GM21423 (cell line): ENCODE results near the gene POLR3E.
"Not testable (repeated sequence)": the region's sequence is repeated elsewhere in the genome, so short reads cannot be mapped to it uniquely, and the experiment has no call there.

ENCODE experiments used
- ATAC-seq: cut with Tn5 transposase; IDR thresholded peaks from one replicate; pipeline ENCODE4 v1.9.1; 2021; ENCODE audit warnings: mild to moderate bottlenecking, moderate library complexity; ENCODE audit not compliant: unreplicated experiment

POLR3E gene

DNA sequence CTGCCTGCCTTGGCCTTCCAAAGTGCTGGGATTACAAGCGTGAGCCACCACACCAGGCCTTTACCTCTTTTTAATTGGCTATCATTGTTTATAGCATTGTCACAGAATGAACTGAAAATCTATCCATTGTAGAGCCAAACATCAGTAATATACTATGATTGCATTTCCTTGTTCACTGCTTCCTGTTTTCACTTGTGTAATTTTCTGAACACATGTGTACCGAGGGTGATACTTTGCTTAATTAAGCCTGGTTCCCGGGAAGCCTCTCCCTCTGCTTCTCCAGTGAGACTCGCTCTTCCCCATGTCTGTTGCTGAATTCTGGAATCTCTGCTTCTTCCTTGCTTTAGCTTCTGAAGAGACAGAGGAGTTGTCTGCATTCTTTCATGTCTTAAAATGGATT lies 33.1 kb downstream of the POLR3E start:
- ATAC-seq, result no peak

DNA sequence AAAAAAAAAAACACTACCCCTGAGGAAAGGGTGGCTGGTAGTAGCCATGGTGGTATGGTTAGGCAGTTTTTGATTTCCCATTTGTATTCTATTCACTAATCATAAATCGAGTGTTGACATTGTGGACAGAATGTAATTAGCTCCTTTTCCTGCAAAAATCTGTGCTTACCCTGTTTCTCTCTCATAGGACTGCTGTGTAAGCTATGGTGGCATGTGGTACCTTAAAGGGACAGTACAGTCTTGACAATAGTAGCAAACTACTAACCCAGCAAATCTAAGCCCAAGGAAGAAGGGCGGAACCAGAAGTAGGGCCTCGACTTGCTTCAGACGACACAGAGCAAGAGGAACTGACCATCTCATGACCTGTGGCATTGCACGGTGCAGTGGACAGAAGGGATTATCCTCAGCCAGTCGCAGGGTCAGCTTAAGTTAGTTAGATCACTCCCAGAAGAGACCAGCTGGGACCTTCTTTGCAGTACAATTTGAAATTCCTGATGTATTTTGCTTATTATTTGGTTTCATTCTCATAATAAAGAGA lies 36.3 kb downstream of the POLR3E start:
- ATAC-seq, result no peak

DNA sequence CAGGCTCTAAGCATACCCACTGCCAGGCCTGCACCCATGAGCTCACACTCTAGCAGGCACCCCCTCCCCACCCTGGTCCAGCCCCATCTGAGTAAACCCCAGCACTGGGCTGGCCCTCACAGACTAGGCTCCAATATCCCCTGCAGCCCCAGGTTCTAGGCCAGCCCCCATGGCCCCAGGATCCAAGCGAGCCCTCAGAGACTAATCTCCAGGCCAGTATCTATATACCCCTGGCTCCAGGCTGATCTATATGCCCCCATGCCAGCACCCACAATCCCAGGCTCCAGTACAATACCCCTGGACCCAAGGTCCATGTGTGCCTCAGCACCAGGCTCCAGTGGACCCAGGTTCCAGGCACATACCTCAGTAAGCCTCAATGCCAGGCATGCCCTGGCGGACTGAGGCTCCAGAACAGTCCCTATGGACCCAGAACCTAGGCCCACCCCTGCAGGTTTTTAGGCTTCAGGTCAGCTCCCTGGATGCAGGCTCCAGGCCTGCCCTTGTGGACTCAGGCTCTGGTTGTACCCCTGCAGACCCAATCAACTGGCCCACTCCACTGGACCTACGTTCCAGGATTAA lies 38.5 kb downstream of the POLR3E start:
- ATAC-seq, result no peak

DNA sequence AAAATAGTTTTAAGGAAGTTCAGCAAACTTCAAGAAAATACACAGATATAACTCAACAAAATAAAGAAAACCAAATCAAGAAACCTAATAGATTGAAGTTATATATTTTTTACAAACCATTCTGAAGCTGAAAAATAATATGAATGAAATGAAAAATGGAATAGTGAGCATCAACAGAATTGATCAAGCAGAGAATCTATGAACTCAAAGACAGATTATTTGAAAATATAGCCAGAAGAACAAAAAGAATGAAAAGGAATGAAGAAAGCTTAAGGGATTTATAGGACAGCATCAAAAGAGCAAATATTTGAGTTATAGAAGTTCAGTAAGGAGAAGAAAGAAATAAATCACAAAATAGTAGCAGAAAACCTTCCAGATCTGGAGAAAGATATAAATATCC lies 39.4 kb downstream of the POLR3E start:
- ATAC-seq, result no peak

DNA sequence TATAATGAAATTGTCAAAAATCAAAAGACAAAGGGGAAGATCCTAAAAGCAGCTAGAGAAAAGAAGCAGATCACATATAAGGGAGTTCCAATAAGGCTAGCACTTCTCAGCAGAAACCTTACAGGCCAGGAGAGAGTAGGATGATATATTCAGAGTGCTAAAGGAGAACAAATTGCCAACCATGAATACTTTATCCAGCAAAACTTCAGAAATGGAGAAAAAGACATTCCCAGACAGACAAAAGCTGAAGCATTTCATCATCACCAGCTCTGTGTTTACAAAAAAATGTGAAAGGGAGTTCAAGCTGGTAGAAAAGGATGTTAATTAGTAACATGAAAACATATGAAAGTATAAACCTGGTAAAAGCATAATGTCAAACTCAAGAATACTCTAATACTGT lies 39.8 kb downstream of the POLR3E start:
- ATAC-seq, result no peak

DNA sequence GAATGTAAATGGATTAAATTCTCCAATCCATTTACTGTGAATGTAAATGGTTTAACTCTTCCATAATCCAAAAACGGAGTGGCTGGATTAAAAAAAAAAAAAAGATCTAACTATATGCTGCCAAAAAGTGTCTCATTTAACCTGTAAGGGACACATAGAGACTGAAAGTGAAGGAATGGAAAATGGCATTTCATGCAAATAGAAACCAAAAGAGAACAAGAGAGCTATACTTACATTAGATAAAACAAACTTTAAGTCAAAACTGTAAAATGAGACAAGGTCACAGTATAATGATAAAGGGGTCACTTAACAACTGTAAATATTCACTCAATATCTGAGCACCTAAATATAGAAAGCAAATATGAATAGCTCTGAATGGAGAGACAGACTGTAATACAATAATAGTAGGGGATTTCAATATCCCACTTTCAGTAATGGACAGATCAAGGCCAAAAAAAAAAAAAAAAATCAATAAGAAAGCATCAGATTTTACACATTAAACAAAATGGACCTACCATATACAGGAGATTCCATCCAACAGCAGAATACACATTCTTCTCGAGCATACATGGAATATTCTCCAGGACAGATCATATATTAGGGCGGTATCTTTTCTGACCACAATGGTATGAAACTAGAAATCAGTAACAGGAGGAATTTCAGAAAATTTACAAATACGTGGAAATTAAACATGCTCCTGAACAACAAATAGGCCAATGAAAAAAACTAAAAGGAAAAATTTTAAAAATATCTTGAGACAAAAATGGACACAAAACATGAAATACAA lies 40.8 kb downstream of the POLR3E start:
- ATAC-seq, result no peak

DNA sequence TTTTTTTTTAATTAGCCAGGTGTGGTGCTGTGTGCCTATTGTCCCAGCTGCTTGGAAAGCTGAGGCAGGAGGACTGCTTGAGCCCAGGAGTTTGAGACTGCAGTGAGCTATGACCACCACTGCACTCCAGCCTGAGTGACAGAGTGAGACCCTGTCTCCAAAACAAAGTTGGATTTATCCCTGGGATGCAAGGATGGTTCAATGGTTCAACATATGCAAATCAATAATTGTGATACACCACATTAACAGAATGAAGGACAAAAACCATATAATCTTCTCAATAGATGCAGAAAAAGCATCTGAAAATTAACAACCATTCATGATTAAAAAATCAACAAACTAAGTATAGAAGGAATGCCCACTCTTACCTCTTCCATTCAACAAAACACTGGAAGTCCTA lies 43.7 kb downstream of the POLR3E start:
- no peak for ATAC-seq

DNA sequence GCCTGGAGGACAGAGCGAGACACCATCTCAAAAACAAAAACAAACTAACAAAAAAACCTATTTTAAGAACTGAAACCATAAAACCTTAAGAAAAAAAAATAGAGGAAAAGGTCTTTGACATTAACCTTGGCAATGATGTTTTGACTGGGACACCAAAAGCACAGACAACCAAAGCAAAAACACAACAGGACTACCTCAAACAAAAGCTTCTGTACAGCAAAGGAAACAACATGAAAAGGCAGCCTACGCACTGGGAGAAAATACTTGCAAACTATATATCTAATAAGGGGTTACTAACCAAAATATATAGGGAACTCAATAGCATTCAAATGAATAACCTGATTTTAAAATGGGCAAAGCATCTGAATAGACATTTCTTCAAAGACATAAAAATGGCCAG lies 44.9 kb downstream of the POLR3E start:
- ATAC-seq, result no peak

DNA sequence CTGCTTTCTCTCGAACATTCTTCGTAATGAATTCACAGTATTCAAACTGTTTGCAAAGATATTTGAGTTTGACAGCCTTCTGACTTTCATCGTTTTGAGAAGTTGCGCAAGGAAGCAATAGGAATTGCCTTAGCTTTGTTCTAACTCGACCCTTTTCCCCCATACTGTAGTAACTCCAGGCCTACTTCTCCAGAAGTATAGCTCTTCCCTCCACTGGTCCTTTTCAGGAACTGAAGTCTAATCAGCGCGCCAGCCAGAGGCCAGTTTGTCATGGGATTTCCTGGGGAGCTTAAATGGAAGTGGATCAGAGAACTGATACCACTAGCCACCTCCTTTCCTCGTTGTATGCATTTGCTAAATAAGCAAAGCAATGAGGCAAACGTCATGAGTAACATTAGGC lies 49.3 kb downstream of the POLR3E start:
- no peak for ATAC-seq

DNA sequence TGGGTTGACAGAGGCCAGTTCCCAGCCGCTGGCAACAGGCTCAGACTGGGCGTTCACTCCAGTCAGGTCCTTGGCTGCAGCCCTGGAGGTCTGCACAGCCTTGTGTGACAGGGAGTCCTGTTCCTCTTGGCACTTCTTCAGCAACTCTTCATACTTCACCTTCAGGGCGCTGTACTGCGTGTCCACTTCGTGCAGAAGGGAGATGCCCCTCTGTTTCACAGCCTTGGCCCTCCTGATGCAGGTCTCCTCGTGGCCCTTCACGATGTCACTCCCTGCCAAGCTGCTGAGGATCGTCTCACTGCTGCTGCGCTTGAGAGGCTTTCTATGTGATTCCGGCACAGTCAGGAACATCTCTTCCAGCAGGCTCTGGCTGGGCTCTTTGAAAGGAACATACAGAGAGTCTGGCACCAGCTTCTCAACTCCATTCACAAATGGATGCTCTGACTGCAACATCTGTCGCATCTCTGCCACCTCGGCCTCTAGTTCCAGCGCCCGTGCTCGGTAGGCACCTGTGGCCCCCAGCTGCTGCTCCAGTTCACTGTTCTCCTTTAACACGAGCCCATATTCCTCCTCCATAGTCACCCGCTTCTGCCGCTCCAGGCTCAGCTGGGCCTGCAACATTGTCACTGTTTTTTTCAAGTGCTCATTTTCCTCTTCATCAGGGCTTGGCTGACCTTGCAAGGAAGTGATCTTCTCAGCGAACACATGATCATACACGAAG lies 50.1 kb downstream of the POLR3E start:
- ATAC-seq, result no peak

DNA sequence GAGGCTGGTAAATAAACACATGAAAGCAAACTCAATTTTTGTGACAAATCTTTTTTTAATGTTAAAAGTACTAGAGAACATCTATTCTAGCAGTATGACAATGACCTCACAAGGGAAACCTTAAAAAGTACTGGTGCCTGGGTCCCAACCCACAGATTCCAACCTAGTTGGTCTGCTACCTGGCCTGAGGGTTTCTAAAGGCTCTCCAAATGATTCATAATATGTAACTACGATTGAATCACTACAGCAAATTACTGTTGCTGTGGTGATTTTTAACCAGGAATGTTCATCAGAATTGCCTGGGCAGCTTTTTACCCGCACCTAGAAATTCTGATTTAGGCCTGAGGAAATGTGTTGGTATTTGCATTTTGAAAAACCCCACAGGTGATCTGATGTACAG lies 51.1 kb downstream of the POLR3E start:
- ATAC-seq, result no peak

DNA sequence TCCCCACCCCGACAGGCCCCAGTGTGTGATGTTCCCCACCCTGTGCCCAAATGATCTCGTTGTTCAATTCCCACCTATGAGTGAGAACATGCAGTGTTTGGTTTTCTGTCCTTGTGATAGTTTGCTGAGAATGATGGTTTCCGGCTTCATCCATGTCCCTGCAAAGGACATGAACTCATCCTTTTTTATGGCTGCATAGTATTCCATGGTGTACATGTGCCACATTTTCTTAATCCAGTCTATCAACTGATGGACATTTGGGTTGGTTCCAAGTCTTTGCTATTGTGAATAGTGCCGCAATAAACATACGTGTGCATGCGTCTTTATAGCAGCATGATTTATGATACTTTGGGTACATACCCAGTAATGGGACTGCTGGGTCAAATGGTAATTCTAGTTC lies 53.8 kb downstream of the POLR3E start:
- not testable (repeated sequence) for ATAC-seq

DNA sequence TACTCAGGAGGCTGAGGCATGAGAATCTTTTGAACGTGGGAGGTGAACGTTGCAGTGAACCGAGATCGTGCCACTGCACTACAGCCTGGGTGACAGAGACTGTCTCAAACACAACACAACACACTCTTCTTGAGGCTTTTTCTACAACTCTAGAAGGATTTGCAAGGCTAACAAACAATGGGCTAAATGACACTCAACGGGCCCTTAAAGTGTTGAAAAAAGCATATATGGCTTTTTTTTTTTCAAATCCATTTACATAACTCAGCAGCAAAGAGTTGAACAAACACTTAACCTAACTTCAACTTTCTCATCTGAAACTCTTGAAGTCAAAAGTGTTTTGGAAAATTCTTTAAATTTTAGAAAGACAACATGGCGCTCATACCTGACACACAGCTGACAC lies 54.9 kb downstream of the POLR3E start:
- no peak for ATAC-seq

DNA sequence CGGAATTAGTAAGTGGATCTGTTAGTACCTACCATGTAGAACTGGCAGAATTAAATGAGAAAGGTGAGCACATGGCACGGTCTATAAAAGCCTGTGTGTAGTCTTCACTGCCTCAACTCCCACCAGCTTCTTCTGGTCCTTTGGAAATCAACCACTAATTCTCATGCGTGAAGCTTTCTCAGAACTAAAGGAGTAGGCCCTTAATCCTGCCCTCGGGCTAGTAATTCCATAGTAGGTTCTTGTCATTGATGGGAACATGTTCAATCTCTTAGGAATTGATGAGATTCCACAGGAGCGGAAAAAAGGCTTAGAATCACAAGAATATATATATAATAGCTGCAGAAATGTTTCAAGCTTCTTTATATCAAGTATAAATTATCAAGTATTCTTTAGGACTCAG lies 55.5 kb downstream of the POLR3E start:
- no peak for ATAC-seq

DNA sequence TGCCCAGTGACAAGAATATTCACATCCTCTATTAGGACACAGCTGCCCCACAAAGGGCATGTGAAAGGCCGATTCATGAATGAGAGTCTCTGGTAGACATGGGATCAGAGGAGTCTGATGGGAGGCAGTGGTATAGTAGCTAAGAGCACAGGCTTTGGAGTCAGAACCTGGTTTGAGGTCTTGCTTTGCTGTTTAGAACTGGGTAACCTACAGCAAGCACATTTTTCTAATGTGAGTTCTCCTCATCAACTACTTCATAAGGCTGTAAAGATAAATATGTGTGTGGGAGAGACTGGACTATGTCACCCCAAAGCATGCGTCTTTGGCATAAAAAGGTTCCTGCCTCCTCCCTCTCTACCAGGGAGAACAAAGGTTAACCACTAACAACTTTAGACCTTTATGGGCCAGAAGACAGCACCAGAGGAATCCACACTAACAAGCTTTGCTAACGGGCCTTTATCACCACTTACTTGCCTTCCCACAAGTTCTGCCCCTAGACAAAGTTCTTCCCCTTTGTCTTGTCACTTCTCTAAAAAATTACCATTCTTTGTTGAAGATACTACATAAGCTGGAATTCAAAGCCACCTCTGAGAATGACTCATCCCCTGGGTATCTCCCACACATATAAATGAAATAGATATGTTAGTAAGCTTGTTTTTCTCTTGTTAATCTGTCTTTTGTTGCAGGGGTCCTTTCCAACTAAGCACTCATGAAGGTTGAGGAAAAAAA lies 56.1 kb downstream of the POLR3E start:
- ATAC-seq, result no peak

DNA sequence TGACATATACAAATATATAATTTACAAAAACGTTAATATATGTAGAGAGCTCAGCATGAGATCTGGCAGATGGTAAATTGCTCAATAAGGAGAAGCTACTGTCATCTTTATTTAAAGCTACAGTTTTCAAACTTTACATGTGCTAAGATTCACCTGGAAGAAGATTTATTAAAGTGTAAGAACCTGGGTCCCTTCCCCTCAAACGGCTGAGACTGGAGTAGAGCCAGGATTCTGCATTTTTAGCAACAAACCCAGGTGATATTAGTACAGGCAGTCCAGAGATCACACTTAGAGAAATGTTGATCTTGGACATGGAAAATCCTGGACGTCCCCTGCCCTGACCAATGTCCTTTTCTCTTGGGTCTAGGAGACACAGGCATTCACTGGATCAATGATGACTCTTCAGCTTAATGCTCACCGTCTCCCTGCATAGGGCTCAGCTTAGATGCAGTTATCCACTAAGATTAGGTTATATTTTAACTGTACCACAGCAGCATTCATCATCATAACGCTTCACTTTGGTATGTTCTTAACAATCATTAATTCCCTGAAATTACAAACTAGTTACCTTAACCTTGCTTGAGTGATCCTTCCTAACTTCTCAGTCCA lies 56.8 kb downstream of the POLR3E start:
- ATAC-seq, result no peak

DNA sequence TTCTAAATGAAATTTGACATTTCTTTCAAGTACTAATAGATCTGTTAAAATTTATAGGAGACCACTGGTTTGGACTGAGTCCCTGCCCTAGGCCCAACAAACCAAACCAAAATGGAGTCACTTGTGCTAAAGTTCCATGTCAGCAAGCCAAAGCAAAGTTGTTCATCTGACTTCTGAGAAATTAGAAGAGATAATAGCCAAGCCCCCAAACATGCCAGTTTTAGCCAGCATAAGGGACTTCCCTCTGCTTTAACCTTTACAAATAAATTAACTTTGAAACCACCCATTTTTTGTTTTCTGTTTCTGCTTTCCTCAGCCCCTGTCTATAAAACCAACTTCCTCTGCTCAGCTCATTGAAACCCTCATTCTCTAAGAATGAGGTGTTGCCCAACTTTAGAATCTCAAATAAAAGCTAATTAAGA lies 58.3 kb downstream of the POLR3E start:
- ATAC-seq, result no peak

DNA sequence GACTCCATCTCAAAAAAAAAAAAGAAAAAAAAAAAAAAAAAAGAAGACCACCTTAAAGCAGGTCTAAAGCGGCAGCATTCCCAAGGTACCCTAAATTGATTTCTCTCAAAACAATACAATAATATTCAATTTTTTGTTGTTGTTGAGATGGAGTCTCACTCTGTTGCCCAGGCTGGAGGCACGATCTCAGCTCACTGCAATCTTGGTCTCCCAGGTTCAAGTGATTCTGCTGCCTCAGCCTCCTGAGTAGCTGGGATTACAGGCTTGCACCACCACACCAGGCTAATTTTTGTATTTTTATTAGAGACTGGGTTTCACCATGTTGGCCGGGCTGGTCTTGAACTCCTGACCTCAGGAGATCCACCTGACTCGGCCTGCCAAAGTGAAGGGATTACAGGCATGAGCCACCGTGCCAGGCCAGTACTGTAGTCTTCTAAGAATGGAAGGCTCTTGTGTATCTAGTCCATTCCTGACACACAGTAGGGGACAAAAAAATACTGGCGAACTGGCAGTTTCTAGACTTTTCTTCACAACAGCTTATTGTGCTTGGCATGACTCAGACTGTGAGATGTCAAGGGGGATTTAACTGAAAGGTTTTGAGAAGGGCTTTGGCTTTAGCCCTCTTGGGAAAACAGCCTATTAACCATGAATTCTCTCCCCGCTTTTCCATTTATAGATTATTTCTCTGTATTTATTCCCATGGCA lies 59.9 kb downstream of the POLR3E start:
- peak; percentile 29 for ATAC-seq

DNA sequence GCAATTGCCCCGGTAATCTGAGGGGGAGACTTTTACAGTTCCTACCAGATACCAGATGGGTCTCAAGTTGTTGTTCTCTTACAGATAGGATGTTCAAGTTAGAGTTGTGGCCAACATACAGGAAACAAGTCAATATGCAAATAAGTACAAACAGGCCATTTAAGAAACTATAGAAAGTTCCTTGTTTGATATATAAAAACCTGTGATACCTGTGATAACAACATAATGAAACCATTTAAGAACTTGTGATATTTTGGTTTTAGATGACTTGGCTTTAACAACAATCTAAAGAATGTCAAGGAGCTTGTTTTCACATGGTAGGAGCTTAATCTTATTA lies 60.4 kb downstream of the POLR3E start:
- peak; percentile 65 for ATAC-seq

DNA sequence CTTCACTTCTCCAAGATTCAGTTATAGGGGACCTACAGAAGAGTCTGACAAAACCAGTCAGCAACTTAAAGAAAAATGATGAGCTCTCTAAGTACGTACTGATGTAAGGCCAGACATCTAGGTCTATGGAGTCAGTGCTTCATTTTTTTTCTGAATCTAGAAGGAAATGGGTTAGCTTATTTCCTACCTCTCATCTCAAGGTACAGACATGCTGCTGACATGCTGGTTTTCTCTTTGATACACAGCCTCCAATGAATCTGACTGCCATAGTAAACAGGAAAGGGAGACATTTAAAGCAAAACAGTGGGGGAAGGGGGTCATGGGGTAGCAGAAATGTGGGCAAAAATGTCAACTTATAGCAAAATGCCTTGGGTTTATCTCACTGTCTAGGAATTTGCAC lies 60.8 kb downstream of the POLR3E start:
- peak; percentile 3 for ATAC-seq
